Measurements from ENCODE around the gene EXOC1L. TPM values are rescaled to one million over a fixed set of nuclear protein-coding genes. Genes with fewer than 3 reads are reported as not detected.

EXOC1L gene
- total and polyA plus RNA-seq, 9 of the 15 experiments (the other 6 are each of a cell fraction or from before 2014, with no cell fraction given), result 0.38 to 3.9 (median 1.0) TPM; not detected in 1

DNA sequence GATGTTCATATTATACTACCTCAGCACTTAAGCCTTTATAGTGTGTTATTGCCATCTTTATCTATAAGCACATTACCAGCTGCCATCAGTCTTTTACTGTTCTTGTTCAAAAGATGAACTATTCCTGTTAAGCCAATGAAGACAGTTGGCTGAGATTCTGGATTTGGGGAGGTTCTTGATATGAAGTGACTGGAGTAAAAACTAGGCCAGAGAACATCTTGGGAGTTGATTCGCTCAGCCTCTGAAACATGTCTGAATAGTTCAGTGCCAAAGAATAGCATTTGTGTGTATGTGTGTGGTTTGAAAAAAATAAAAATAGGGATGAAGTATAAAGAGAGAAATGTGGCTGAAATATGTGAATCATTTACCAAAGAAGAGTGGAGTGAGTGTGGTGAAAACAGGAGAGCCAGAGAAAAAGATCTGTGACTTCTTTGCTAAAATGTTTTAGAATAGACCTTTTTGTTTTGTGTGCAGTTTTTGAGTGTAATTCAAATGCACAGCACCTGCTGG is 49.0 kb downstream of the EXOC1L start (continued):
- TF ChIP-seq, protein P1, sequence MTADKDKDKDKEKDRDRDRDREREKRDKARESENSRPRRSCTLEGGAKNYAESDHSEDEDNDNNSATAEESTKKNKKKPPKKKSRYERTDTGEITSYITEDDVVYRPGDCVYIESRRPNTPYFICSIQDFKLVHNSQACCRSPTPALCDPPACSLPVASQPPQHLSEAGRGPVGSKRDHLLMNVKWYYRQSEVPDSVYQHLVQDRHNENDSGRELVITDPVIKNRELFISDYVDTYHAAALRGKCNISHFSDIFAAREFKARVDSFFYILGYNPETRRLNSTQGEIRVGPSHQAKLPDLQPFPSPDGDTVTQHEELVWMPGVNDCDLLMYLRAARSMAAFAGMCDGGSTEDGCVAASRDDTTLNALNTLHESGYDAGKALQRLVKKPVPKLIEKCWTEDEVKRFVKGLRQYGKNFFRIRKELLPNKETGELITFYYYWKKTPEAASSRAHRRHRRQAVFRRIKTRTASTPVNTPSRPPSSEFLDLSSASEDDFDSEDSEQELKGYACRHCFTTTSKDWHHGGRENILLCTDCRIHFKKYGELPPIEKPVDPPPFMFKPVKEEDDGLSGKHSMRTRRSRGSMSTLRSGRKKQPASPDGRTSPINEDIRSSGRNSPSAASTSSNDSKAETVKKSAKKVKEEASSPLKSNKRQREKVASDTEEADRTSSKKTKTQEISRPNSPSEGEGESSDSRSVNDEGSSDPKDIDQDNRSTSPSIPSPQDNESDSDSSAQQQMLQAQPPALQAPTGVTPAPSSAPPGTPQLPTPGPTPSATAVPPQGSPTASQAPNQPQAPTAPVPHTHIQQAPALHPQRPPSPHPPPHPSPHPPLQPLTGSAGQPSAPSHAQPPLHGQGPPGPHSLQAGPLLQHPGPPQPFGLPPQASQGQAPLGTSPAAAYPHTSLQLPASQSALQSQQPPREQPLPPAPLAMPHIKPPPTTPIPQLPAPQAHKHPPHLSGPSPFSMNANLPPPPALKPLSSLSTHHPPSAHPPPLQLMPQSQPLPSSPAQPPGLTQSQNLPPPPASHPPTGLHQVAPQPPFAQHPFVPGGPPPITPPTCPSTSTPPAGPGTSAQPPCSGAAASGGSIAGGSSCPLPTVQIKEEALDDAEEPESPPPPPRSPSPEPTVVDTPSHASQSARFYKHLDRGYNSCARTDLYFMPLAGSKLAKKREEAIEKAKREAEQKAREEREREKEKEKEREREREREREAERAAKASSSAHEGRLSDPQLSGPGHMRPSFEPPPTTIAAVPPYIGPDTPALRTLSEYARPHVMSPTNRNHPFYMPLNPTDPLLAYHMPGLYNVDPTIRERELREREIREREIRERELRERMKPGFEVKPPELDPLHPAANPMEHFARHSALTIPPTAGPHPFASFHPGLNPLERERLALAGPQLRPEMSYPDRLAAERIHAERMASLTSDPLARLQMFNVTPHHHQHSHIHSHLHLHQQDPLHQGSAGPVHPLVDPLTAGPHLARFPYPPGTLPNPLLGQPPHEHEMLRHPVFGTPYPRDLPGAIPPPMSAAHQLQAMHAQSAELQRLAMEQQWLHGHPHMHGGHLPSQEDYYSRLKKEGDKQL (CRISPR knock-in tag; IDR thresholded peaks at IDR 0.05; ENCODE audit: borderline replicate concordance), result no peak
- TF ChIP-seq ZNF695 (CRISPR knock-in tag; IDR thresholded peaks at IDR 0.05) (no peak), UBTF (IDR thresholded peaks at IDR 0.05; ENCODE audit: borderline replicate concordance in 1 of 2, low read depth in 2 of 2, low read length in 2 of 2) (no peak), IFI16 (CRISPR knock-in tag; IDR thresholded peaks at IDR 0.05) (no peak), ZEB2 (IDR thresholded peaks at IDR 0.05) (no peak)
